ENCODE data around the gene PRKG1.

The PRKG1 gene

GRCh38 chr10:51956822-51957221 is 882.5 kb downstream of the PRKG1 start:
- no peaks in the 10 kb centered on the region for H3K9me3 ChIP-seq
- no peak for DNase-seq (ENCODE audit: low spot score in 2 of 2)
- no peaks in the 10 kb centered on the region for H3K36me3 ChIP-seq (replicated peaks)
- 0 out of 2 replicates have a peak, but pooled peaks cover 3% of the 10 kb centered on the region for H3K27me3 ChIP-seq (ENCODE audit: low read depth)
- H3K4me3 ChIP-seq: no peak overlapping the region
- no peaks in the 10 kb centered on the region for H3K4me1 ChIP-seq
- in situ Hi-C loops (cut with MboI; ENCODE audit: low sequenced_read_pairs): loop anchor here (25.0 kb wide), 1 partner anchor 545 kb away; no protein-coding TSS in a partner anchor

- no peaks in the 10 kb centered on the region for H3K9me3 ChIP-seq
- in situ Hi-C loops (cut with MboI; ENCODE audit: low sequenced_read_pairs): loop anchor here (25.0 kb wide), 1 partner anchor 548 kb away; no protein-coding TSS in a partner anchor
- 0 out of 2 replicates have a peak, but pooled peaks cover 3% of the 10 kb centered on the region for H3K27me3 ChIP-seq (ENCODE audit: low read depth)
- DNase-seq (ENCODE audit: low spot score in 2 of 2): peak in 1 of 2 experiments; percentile 43
- H3K4me1 ChIP-seq: no peaks in the 10 kb centered on the region
- no peaks in the 10 kb centered on the region for H3K36me3 ChIP-seq (replicated peaks)
- no peak overlapping the region for H3K4me3 ChIP-seq
These were observed 886.2 kb downstream of the PRKG1 start for GRCh38 chr10:51960494-51960895.

- in situ Hi-C loops (cut with MboI; ENCODE audit: low sequenced_read_pairs): loop anchor here (25.0 kb wide), 1 partner anchor 549 kb away; no protein-coding TSS in a partner anchor
- no peak for DNase-seq (ENCODE audit: low spot score in 2 of 2)
- no peaks in the 10 kb centered on the region for H3K4me1 ChIP-seq
- H3K9me3 ChIP-seq: no peaks in the 10 kb centered on the region
- H3K36me3 ChIP-seq (replicated peaks): no peaks in the 10 kb centered on the region
- 0 out of 2 replicates have a peak, but pooled peaks cover 3% of the 10 kb centered on the region for H3K27me3 ChIP-seq (ENCODE audit: low read depth)
- H3K4me3 ChIP-seq: no peak overlapping the region
These were observed 887.1 kb downstream of the PRKG1 start for GRCh38 chr10:51961401-51961800.

DNA sequence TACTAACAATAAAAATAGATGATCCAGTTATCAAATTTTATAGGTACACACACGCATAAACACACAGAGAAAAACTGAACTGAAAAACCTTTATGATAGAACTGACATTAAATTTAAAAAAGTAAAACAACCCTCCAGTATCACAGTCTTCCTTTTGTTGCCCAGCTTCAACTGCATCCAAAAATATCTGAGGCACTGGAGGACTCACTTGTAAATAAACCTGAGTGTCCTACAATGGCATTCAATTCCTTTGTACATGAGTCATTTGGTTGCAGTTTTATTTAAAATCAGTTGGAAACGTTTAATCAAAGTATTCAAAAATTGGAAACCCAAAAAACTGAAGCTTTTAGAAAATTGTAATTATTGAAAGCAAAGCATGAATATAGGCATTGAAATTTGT is 890.3 kb downstream of the PRKG1 start:
- Histone ChIP-seq H3K27me3 (ENCODE audit: low read depth) (no peaks in the 10 kb centered on the region), H3K9me3 (no peaks in the 10 kb centered on the region), H3K4me1 (no peaks in the 10 kb centered on the region), H3K4me3 (no peak overlapping the region), H3K36me3 (replicated peaks) (no peaks in the 10 kb centered on the region)
- no peak for DNase-seq (ENCODE audit: low spot score in 2 of 2)
- in situ Hi-C loops (cut with MboI; ENCODE audit: low sequenced_read_pairs): loop anchor here (25.0 kb wide), 1 partner anchor 552 kb away; no protein-coding TSS in a partner anchor

GRCh38 chr10:51965451-51965850 is 891.2 kb downstream of the PRKG1 start:
- DNase-seq (ENCODE audit: low spot score in 2 of 2): no peak
- Histone ChIP-seq H3K9me3 (no peaks in the 10 kb centered on the region), H3K4me1 (no peaks in the 10 kb centered on the region), H3K4me3 (no peak overlapping the region), H3K27me3 (ENCODE audit: low read depth) (no peaks in the 10 kb centered on the region), H3K36me3 (replicated peaks) (no peaks in the 10 kb centered on the region)
- in situ Hi-C loops (cut with MboI; ENCODE audit: low sequenced_read_pairs): loop anchor here (25.0 kb wide), 1 partner anchor 553 kb away; no protein-coding TSS in a partner anchor

- Histone ChIP-seq H3K36me3 (replicated peaks) (no peaks in the 10 kb centered on the region), H3K4me3 (no peak overlapping the region)
These were observed 898.6 kb downstream of the PRKG1 start for GRCh38 chr10:51972733-51973346.

GRCh38 chr10:51980752-51981151 is 906.5 kb downstream of the PRKG1 start:
- Histone ChIP-seq H3K36me3 (replicated peaks) (no peaks in the 10 kb centered on the region), H3K9me3 (no peaks in the 10 kb centered on the region), H3K4me1 (no peaks in the 10 kb centered on the region), H3K27me3 (ENCODE audit: low read depth) (no peaks in the 10 kb centered on the region), H3K4me3 (no peak overlapping the region)
- DNase-seq (ENCODE audit: low spot score in 2 of 2): no peak
- in situ Hi-C loops (cut with MboI; ENCODE audit: low sequenced_read_pairs): no loop called here

More at GRCh38 chr10:51972733-51973346, 898.6 kb downstream of the PRKG1 start:
- 0 out of 2 replicates have a peak, but pooled peaks cover 4% of the 10 kb centered on the region for H3K27me3 ChIP-seq (ENCODE audit: low read depth)
- in situ Hi-C loops (cut with MboI; ENCODE audit: low sequenced_read_pairs): loop anchor here (25.0 kb wide), 1 partner anchor 561 kb away; no protein-coding TSS in a partner anchor
- H3K9me3 ChIP-seq: no peaks in the 10 kb centered on the region
- DNase-seq (ENCODE audit: low spot score in 2 of 2): no peak
- no peaks in the 10 kb centered on the region for H3K4me1 ChIP-seq

DNA sequence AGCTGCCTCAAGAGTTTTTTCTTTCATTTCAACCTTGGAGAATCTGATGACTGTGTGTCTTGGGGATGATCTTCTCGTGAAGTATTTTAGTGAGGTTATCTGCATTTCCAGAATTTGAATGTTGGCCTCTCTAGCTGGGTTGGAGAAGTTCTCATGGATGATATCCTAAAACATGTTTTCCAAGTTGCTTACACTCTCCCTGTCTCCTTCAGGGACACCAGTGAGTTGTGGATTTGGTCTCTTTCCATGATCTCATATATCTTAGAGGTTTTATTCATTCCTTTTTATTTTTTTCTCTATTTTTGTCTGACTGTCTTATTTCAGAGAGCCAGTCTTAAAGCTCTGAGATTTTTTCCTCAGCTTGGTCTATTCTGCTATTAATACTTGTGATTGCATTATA is 907.4 kb downstream of the PRKG1 start:
- H3K36me3 ChIP-seq (replicated peaks): no peaks in the 10 kb centered on the region
- DNase-seq (ENCODE audit: low spot score in 2 of 2): no peak
- no peaks in the 10 kb centered on the region for H3K4me1 ChIP-seq
- no peaks in the 10 kb centered on the region for H3K27me3 ChIP-seq (ENCODE audit: low read depth)
- no peak overlapping the region for H3K4me3 ChIP-seq
- in situ Hi-C loops (cut with MboI; ENCODE audit: low sequenced_read_pairs): no loop called here
- H3K9me3 ChIP-seq: no peaks in the 10 kb centered on the region

DNA sequence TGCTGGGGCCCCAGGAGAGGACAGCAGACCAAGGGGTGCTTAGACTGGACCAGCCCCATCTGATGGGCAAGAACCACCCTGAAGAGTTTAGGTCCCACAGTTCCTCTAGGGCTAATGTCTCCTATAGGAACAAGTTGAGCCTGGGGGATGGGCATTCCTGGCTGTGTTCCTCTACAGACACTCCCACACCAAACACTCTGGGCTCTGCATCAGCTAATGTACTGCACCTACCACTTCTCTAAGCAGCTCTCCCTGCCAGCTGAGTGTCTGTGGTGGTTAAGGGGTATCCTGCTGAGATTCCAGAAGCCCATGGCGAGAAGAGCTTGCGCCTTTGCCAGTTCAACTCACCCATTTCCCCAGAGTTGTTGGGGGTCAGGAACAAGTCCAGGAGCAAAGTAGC is 909.2 kb downstream of the PRKG1 start:
- DNase-seq (ENCODE audit: low spot score in 2 of 2): no peak
- Histone ChIP-seq H3K36me3 (replicated peaks) (no peaks in the 10 kb centered on the region), H3K27me3 (ENCODE audit: low read depth) (no peaks in the 10 kb centered on the region), H3K4me1 (no peaks in the 10 kb centered on the region), H3K4me3 (no peak overlapping the region), H3K9me3 (no peaks in the 10 kb centered on the region)
- in situ Hi-C loops (cut with MboI; ENCODE audit: low sequenced_read_pairs): no loop called here

DNA sequence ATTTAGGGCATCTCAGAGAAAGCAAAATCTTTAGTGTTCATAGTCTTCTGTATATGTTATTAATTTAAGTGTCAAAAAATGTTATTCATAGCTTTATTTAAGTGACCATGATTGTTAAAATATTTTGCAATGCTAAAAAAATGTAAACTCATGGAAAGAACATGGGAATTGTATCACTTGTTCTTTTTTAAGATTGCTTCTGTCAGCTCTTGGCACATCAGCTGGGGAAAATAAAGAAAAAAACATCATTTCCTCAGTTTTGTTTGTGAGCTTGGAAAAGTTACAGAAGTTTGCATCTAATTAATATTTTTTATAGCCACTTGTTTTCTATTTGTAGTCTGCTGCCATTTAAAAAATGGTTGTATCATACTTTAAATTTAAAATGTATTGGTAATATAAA is 911.0 kb downstream of the PRKG1 start:
- no peak for DNase-seq (ENCODE audit: low spot score in 2 of 2)
- H3K9me3 ChIP-seq: no peaks in the 10 kb centered on the region
- H3K36me3 ChIP-seq (replicated peaks): no peaks in the 10 kb centered on the region
- in situ Hi-C loops (cut with MboI; ENCODE audit: low sequenced_read_pairs): no loop called here
- H3K27me3 ChIP-seq (ENCODE audit: low read depth): no peaks in the 10 kb centered on the region
- no peaks in the 10 kb centered on the region for H3K4me1 ChIP-seq
- H3K4me3 ChIP-seq: no peak overlapping the region

GRCh38 chr10:51986516-51986915 is 912.2 kb downstream of the PRKG1 start:
- DNase-seq (ENCODE audit: low spot score in 2 of 2): no peak
- H3K36me3 ChIP-seq (replicated peaks): no peaks in the 10 kb centered on the region
- in situ Hi-C loops (cut with MboI; ENCODE audit: low sequenced_read_pairs): no loop called here

DNA sequence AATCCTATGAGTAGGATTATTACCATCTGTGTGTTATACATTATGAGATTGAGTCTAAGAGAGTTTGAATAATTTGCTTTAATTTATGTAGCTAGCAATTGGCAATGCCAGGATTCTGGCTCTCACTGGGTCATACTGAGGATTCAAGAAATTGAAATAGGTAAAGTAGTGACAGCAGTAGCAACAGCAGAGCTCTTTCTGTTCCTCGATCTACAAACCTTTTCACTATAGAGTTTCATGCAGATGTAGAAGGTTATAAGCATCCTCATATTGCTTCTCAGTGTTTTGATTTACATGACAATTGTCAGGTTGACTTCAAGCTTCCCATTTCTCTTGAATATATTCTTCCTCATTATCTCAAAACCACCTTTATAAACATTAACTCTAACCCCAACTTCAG is 919.2 kb downstream of the PRKG1 start:
- H3K36me3 ChIP-seq (replicated peaks): no peaks in the 10 kb centered on the region
- no peak for DNase-seq (ENCODE audit: low spot score in 2 of 2)
- in situ Hi-C loops (cut with MboI; ENCODE audit: low sequenced_read_pairs): no loop called here
- H3K9me3 ChIP-seq: no peaks in the 10 kb centered on the region
- no peak overlapping the region for H3K4me3 ChIP-seq
- no peaks in the 10 kb centered on the region for H3K4me1 ChIP-seq
- H3K27me3 ChIP-seq (ENCODE audit: low read depth): no peaks in the 10 kb centered on the region

More at GRCh38 chr10:51986516-51986915, 912.2 kb downstream of the PRKG1 start:
- Histone ChIP-seq H3K27me3 (ENCODE audit: low read depth) (no peaks in the 10 kb centered on the region), H3K9me3 (no peaks in the 10 kb centered on the region), H3K4me1 (no peaks in the 10 kb centered on the region), H3K4me3 (no peak overlapping the region)

GRCh38 chr10:51999096-51999495 is 924.8 kb downstream of the PRKG1 start:
- in situ Hi-C loops (cut with MboI; ENCODE audit: low sequenced_read_pairs): no loop called here
- no peaks in the 10 kb centered on the region for H3K27me3 ChIP-seq (ENCODE audit: low read depth)
- no peak for DNase-seq (ENCODE audit: low spot score in 2 of 2)

DNA sequence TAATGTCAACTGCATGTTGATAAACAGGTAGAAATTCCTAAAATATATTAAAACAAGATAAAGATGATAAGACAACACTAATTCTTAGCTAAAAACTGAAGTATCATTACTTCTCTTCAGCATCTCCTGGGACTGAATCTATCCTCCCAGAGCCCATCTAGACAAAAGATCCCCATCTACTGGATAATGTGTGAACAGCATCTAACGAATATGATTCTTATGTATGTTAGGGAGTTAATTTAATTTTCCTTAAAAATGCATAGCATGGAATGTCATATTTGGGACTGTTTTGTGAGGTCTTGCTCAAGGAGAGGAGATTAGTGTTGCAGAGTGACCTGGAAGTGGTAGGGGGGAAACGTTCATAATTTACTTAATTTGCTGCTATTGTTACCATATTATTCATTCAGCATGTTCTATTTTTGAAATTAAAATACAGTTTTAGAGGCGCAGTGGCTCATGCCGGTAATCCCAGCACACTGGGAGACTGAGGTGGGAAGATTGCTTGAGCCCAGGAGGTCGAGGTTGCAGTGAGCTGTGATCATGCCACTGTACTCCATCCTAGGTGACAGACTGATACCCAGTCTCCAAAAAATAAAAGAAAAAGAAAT is 930.2 kb downstream of the PRKG1 start:
- no peaks in the 10 kb centered on the region for H3K36me3 ChIP-seq (replicated peaks)
- no peaks in the 10 kb centered on the region for H3K27me3 ChIP-seq (ENCODE audit: low read depth)
- peak in 1 of 2 experiments; percentile 21 for DNase-seq (ENCODE audit: low spot score in 2 of 2)
- H3K4me3 ChIP-seq: no peak overlapping the region
- no peaks in the 10 kb centered on the region for H3K4me1 ChIP-seq
- in situ Hi-C loops (cut with MboI; ENCODE audit: low sequenced_read_pairs): no loop called here
- no peaks in the 10 kb centered on the region; the same call in 1 of the 2 replicates for H3K9me3 ChIP-seq

More at GRCh38 chr10:51999096-51999495, 924.8 kb downstream of the PRKG1 start:
- H3K36me3 ChIP-seq (replicated peaks): no peaks in the 10 kb centered on the region
- H3K4me3 ChIP-seq: no peak overlapping the region
- H3K9me3 ChIP-seq: no peaks in the 10 kb centered on the region
- H3K4me1 ChIP-seq: no peaks in the 10 kb centered on the region

Measured in HAP-1 (cell line).